Karpas-422 (cell line): Measurements from ENCODE around the gene MMS19. TPM values are rescaled to one million over a fixed set of nuclear protein-coding genes. Genes with fewer than 3 reads are reported as not detected.
"Not testable (repeated sequence)": the region's sequence is repeated elsewhere in the genome, so short reads cannot be mapped to it uniquely, and the experiment has no call there.

Experiments
- DNase-seq: peaks from one replicate; pipeline ENCODE4 v3.0.0-alpha.2; 2015
- H2AFZ ChIP-seq: fragments of 200-600 bp; sonication (generic); 2 replicates; pipeline ENCODE4 v1.6.1; 2014; ENCODE audit warnings: antibody characterized with exemption, low read length, mixed read lengths
- H3K27ac ChIP-seq: fragments of 200-600 bp; sonication (generic); 2 replicates; pipeline ENCODE4 v1.5.1; 2014; ENCODE audit warnings: mild to moderate bottlenecking, low read length, moderate library complexity
- H3K27me3 ChIP-seq: fragments of 200-600 bp; sonication (generic); 2 replicates; pipeline ENCODE4 v1.6.1; 2014; ENCODE audit warnings: low read length, mixed read lengths
- H3K36me3 ChIP-seq: fragments of 200-600 bp; sonication (generic); 2 replicates; pipeline ENCODE4 v1.6.1; 2014; ENCODE audit warnings: low read length, mixed read lengths; ENCODE audit not compliant: insufficient read depth
- H3K4me1 ChIP-seq: fragments of 200-600 bp; sonication (generic); 2 replicates; pipeline ENCODE4 v1.6.1; 2014; ENCODE audit warnings: mild to moderate bottlenecking, low read length, mixed read lengths
- H3K4me2 ChIP-seq: fragments of 200-600 bp; sonication (generic); 2 replicates; pipeline ENCODE4 v1.6.1; 2014; ENCODE audit warnings: low read length, low read depth, mild to moderate bottlenecking; ENCODE audit not compliant: poor library complexity, severe bottlenecking
- H3K4me3 ChIP-seq: fragments of 200-600 bp; sonication (generic); 2 replicates; pipeline ENCODE4 v1.5.1; 2014; ENCODE audit warnings: mild to moderate bottlenecking, antibody characterized with exemption, low read length, mixed read lengths
- H3K79me2 ChIP-seq: fragments of 200-600 bp; sonication (generic); 2 replicates; pipeline ENCODE4 v1.6.1; 2014; ENCODE audit warnings: mild to moderate bottlenecking, low read length, mixed read lengths
- H3K9ac ChIP-seq: fragments of 200-600 bp; sonication (generic); 2 replicates; pipeline ENCODE4 v1.6.0; 2014; ENCODE audit warnings: low read length
- H3K9me2 ChIP-seq: fragments of 200-600 bp; sonication (generic), shearing (Covaris generic); replicated peaks from 2 replicates; pipeline ENCODE4 v1.6.0; 2014; ENCODE audit warnings: mild to moderate bottlenecking, low read length, moderate library complexity; ENCODE audit not compliant: insufficient read depth
- H3K9me3 ChIP-seq: fragments of 300-700, 200-600 bp; sonication (generic); 2 replicates; pipeline ENCODE4 v1.6.1; 2014; ENCODE audit warnings: low read length, mixed read lengths
- H4K20me1 ChIP-seq: fragments of 200-600 bp; sonication (generic); 2 replicates; pipeline ENCODE4 v1.6.1; 2014; ENCODE audit warnings: mild to moderate bottlenecking, antibody characterized with exemption, low read length, low read depth; ENCODE audit not compliant: insufficient read depth
- total RNA-seq: library from RNA; depleted of rRNA; stranded (reverse); fragments of >200 nt; shearing (Covaris generic); gene quantifications from 2 replicates; pipeline ENCODE4 v1.2.3, GENCODE V29; 2014; ENCODE audit warnings: low replicate concordance

The MMS19 gene
- total RNA-seq, 1 experiment from 2014 or later: 45.2 TPM

GRCh38 chr10:97428572-97428981, 69.6 kb downstream of the MMS19 start:
- H3K79me2 ChIP-seq: peaks cover 34% of the 10 kb centered on the region
- peak overlapping the region; percentile 98 for H3K4me2 ChIP-seq
- peaks cover 35% of the 10 kb centered on the region for H3K4me1 ChIP-seq
- H3K27ac ChIP-seq: peak overlapping the region; percentile 74
- no peak overlapping the region for H2AFZ ChIP-seq
- no peak for DNase-seq
- H3K9me3 ChIP-seq: no peaks in the 10 kb centered on the region
- H3K4me3 ChIP-seq: peak overlapping the region; percentile 89
- no peaks in the 10 kb centered on the region for H3K27me3 ChIP-seq
- H3K9me2 ChIP-seq: no peaks in the 10 kb centered on the region
- peaks cover 7% of the 10 kb centered on the region; the same call in 1 of the 2 replicates for H4K20me1 ChIP-seq
- H3K9ac ChIP-seq: peak overlapping the region; percentile 87; the same call in 1 of the 2 replicates
- peaks cover 13% of the 10 kb centered on the region; the same call in 1 of the 2 replicates for H3K36me3 ChIP-seq

- peak overlapping the region; percentile 98 for H3K4me2 ChIP-seq
- peak overlapping the region; percentile 87 for H3K9ac ChIP-seq
- no peaks in the 10 kb centered on the region for H3K27me3 ChIP-seq
- H3K4me3 ChIP-seq: peak overlapping the region; percentile 89
- no peak overlapping the region for H2AFZ ChIP-seq
- H3K79me2 ChIP-seq: peaks cover 34% of the 10 kb centered on the region
- peaks cover 13% of the 10 kb centered on the region; the same call in 1 of the 2 replicates for H3K36me3 ChIP-seq
- peak overlapping the region; percentile 74 for H3K27ac ChIP-seq
- H4K20me1 ChIP-seq: peaks cover 7% of the 10 kb centered on the region; the same call in 1 of the 2 replicates
- H3K9me2 ChIP-seq: no peaks in the 10 kb centered on the region
- peaks cover 35% of the 10 kb centered on the region for H3K4me1 ChIP-seq
- DNase-seq: peak; percentile 50
- H3K9me3 ChIP-seq: no peaks in the 10 kb centered on the region
Measured at GRCh38 chr10:97427571-97428179, 70.5 kb downstream of the MMS19 start.

- no peak for DNase-seq
- Histone ChIP-seq H3K9me3 (no peaks in the 10 kb centered on the region), H3K4me2 (peak overlapping the region; percentile 98), H3K27me3 (no peaks in the 10 kb centered on the region), H3K79me2 (peaks cover 34% of the 10 kb centered on the region), H3K4me1 (peaks cover 35% of the 10 kb centered on the region), H3K27ac (peak overlapping the region; percentile 74), H3K9me2 (no peaks in the 10 kb centered on the region), H3K36me3 (peaks cover 13% of the 10 kb centered on the region; the same call in 1 of the 2 replicates), H3K4me3 (peak overlapping the region; percentile 89), H4K20me1 (peaks cover 7% of the 10 kb centered on the region; the same call in 1 of the 2 replicates), H3K9ac (peak overlapping the region; percentile 87), H2AFZ (no peak overlapping the region)
Measured at GRCh38 chr10:97426776-97427570, 71.2 kb downstream of the MMS19 start.

GRCh38 chr10:97425964-97426775, 72.1 kb downstream of the MMS19 start, which contains the start of gene PGAM1:
TSS of gene PGAM1 (plus strand) at chr10:97426191. CDS start at chr10:97426308, 117 bp downstream.
- Histone ChIP-seq H3K4me1 (peaks cover 30% of the 10 kb centered on the region), H3K79me2 (peaks cover 34% of the 10 kb centered on the region), H3K27me3 (no peaks in the 10 kb centered on the region), H3K4me3 (peak within 1 kb of the TSS; percentile 89), H2AFZ (no peak within 1 kb of the TSS), H4K20me1 (peaks cover 7% of the 10 kb centered on the region; the same call in 1 of the 2 replicates), H3K9me2 (no peaks in the 10 kb centered on the region), H3K9ac (peak within 1 kb of the TSS; percentile 87), H3K4me2 (peak within 1 kb of the TSS; percentile 98), H3K36me3 (peaks cover 13% of the 10 kb centered on the region; the same call in 1 of the 2 replicates), H3K9me3 (no peaks in the 10 kb centered on the region), H3K27ac (peak within 1 kb of the TSS; percentile 74)
- peak; percentile 94 for DNase-seq

GRCh38 chr10:97423757-97424098, 74.5 kb downstream of the MMS19 start:
- H3K4me2 ChIP-seq, H3K9me2 ChIP-seq, H3K9ac ChIP-seq, H3K9me3 ChIP-seq, H2AFZ ChIP-seq, H3K4me3 ChIP-seq, DNase-seq, H4K20me1 ChIP-seq, H3K27me3 ChIP-seq, H3K27ac ChIP-seq: not testable (repeated sequence)
- Histone ChIP-seq H3K4me1 (peaks cover 22% of the 10 kb centered on the region), H3K79me2 (peaks cover 26% of the 10 kb centered on the region), H3K36me3 (peaks cover 12% of the 10 kb centered on the region; the same call in 1 of the 2 replicates)

GRCh38 chr10:97416565-97416964, 81.7 kb downstream of the MMS19 start:
- no peak overlapping the region for H3K27ac ChIP-seq
- DNase-seq: no peak
- no peaks in the 10 kb centered on the region for H4K20me1 ChIP-seq

GRCh38 chr10:97412891-97413304, 85.3 kb downstream of the MMS19 start:
- Histone ChIP-seq H3K9me2 (no peaks in the 10 kb centered on the region), H3K79me2 (no peaks in the 10 kb centered on the region), H3K9me3 (no peaks in the 10 kb centered on the region), H3K27ac (no peak overlapping the region), H3K9ac (no peak overlapping the region), H3K36me3 (no peaks in the 10 kb centered on the region), H2AFZ (no peak overlapping the region), H3K4me1 (peaks cover 7% of the 10 kb centered on the region), H3K4me2 (no peak overlapping the region), H4K20me1 (no peaks in the 10 kb centered on the region), H3K4me3 (no peak overlapping the region), H3K27me3 (no peaks in the 10 kb centered on the region)
- no peak for DNase-seq

More at GRCh38 chr10:97416565-97416964, 81.7 kb downstream of the MMS19 start:
- Histone ChIP-seq H3K4me2 (no peak overlapping the region), H3K9me3 (no peaks in the 10 kb centered on the region), H3K4me1 (peaks cover 19% of the 10 kb centered on the region), H3K9me2 (no peaks in the 10 kb centered on the region), H3K4me3 (no peak overlapping the region), H3K36me3 (no peaks in the 10 kb centered on the region), H3K27me3 (no peaks in the 10 kb centered on the region), H3K79me2 (no peaks in the 10 kb centered on the region), H2AFZ (no peak overlapping the region), H3K9ac (no peak overlapping the region)
